H1 (cell line): ENCODE measurements around the gene SPACA7. TPM values are rescaled to one million over a fixed set of nuclear protein-coding genes. Genes with fewer than 3 reads are reported as not detected.
A peak's percentile ranks its signal among the peaks of the same experiment; 100 is the strongest.

Source experiments
- CTCF ChIA-PET: fragments of 300-600 bp; sonication (Branson Sonifier 250); formaldehyde crosslinking; loops from one replicate; lab custom pipeline; 2021; ENCODE audit not compliant: partially characterized antibody; lab: Charles Lee
- POLR2A ChIA-PET: fragments of 300-600 bp; sonication (Branson Sonifier 250); formaldehyde crosslinking; loops from one replicate; lab custom pipeline; 2021; ENCODE audit warnings: inconsistent platforms; ENCODE audit not compliant: partially characterized antibody; lab: Charles Lee
- DNase-seq, 2 experiments: peaks; one replicate each; pipeline versions ENCODE4 v3.0.0 to v3.0.0-alpha.2; 2010 to 2022; ENCODE audit warnings: low spot score in 2 of 2, low read depth in 1 of 2, mixed read lengths in 1 of 2
- FAIRE-seq: peaks from 2 replicates; lab custom pipeline; 2011; peaks lifted over from hg19 to GRCh38; lab: Jason Lieb, UNC
- H2AFZ ChIP-seq: 2 replicates; pipeline ENCODE4 v1.8.1; 2012; ENCODE audit warnings: low read length, inconsistent platforms
- H2AK5ac ChIP-seq: 2 replicates; pipeline ENCODE4 v1.6.1; 2013; ENCODE audit warnings: low read depth, low read length
- H2BK120ac ChIP-seq: replicated peaks from 2 replicates; pipeline ENCODE3; 2013; ENCODE audit warnings: low read depth, low read length, inconsistent platforms
- H2BK12ac ChIP-seq: 2 replicates; pipeline ENCODE4 v1.6.1; 2013; ENCODE audit warnings: low read depth, low read length
- H2BK15ac ChIP-seq: 2 replicates; pipeline ENCODE4 v1.6.1; 2013; ENCODE audit warnings: low read length
- H2BK20ac ChIP-seq: 2 replicates; pipeline ENCODE4 v1.6.1; 2013; ENCODE audit warnings: low read length
- H2BK5ac ChIP-seq: 2 replicates; pipeline ENCODE4 v1.6.1; 2013; ENCODE audit warnings: low read depth, low read length
- H3K14ac ChIP-seq: 2 replicates; pipeline ENCODE4 v1.6.1; 2013; ENCODE audit warnings: inconsistent platforms; ENCODE audit not compliant: insufficient read length
- H3K18ac ChIP-seq: 2 replicates; pipeline ENCODE4 v1.6.1; 2013; ENCODE audit warnings: low read length; ENCODE audit errors: extremely low read depth
- H3K23ac ChIP-seq: 2 replicates; pipeline ENCODE4 v1.6.1; 2013; ENCODE audit warnings: inconsistent platforms; ENCODE audit not compliant: insufficient read length
- H3K23me2 ChIP-seq: 2 replicates; pipeline ENCODE4 v1.6.1; 2013; ENCODE audit warnings: low read depth, low read length
- H3K27ac ChIP-seq: 2 replicates; pipeline ENCODE4 v1.6.1; 2011; ENCODE audit warnings: low read depth, low read length, inconsistent platforms
- H3K27me3 ChIP-seq, 4 experiments: replicated peaks in 1 of 4; 1 replicate in 1 of 4; 2 replicates in 3 of 4; pipeline versions ENCODE4 v1.6.1 to v1.8.1; 2011 to 2013; ENCODE audit warnings: low read length in 3 of 4, mild to moderate bottlenecking in 3 of 4, inconsistent platforms in 2 of 4, mixed read lengths in 2 of 4, moderate library complexity in 1 of 4; ENCODE audit not compliant: control insufficient read depth in 3 of 4, insufficient read depth in 3 of 4; ENCODE audit errors: extremely low read depth in 1 of 4
- H3K36me3 ChIP-seq, 4 experiments: 2 replicates each; pipeline versions ENCODE4 v1.6.1 to v1.8.1; 2011 to 2013; ENCODE audit warnings: mild to moderate bottlenecking in 4 of 4, low read length in 3 of 4, moderate library complexity in 2 of 4, control low read depth in 1 of 4, inconsistent platforms in 1 of 4; ENCODE audit not compliant: insufficient read depth in 4 of 4, control insufficient read depth in 2 of 4
- H3K4ac ChIP-seq: replicated peaks from 2 replicates; pipeline ENCODE3; 2013; ENCODE audit warnings: low read length, low read depth, mixed read lengths, inconsistent platforms; ENCODE audit not compliant: insufficient read length
- H3K4me1 ChIP-seq, 4 experiments: replicated peaks in 1 of 4; 1 replicate in 1 of 4; 2 replicates in 3 of 4; pipeline versions ENCODE4 v1.6.1 to v1.8.1; 2011 to 2013; ENCODE audit warnings: low read length in 3 of 4, inconsistent platforms in 2 of 4, mixed read lengths in 1 of 4; ENCODE audit not compliant: insufficient read depth in 4 of 4, control insufficient read depth in 3 of 4
- H3K4me2 ChIP-seq, 2 experiments: 2 replicates each; pipeline versions ENCODE4 v1.6.1 to v1.8.1; 2011 to 2013; ENCODE audit warnings: low read depth in 2 of 2, low read length in 2 of 2, control low read depth in 1 of 2, inconsistent platforms in 1 of 2, mild to moderate bottlenecking in 1 of 2; ENCODE audit not compliant: insufficient read depth in 1 of 2
- H3K4me3 ChIP-seq, 4 experiments: fragments of 200-600, 300-600 bp in 1 of 4; sonication (generic), shearing (Covaris generic), sonication (Bioruptor Twin) in 1 of 4; 2 replicates each; pipeline versions ENCODE4 v1.5.1 to v1.8.1; 2011 to 2016; ENCODE audit warnings: low read length in 4 of 4, low read depth in 3 of 4, control low read depth in 2 of 4, inconsistent platforms in 2 of 4, mild to moderate bottlenecking in 2 of 4, mixed read lengths in 1 of 4, moderate library complexity in 1 of 4; ENCODE audit not compliant: insufficient read depth in 2 of 4; ENCODE audit errors: extremely low read depth in 1 of 4
- H3K56ac ChIP-seq: replicated peaks from 2 replicates; pipeline ENCODE3; 2013; ENCODE audit warnings: low read depth, mild to moderate bottlenecking, mixed read lengths, low read length, inconsistent platforms; ENCODE audit not compliant: insufficient read length
- H3K79me1 ChIP-seq: 2 replicates; pipeline ENCODE4 v1.6.1; 2013; ENCODE audit warnings: low read depth, low read length, control low read depth
- H3K79me2 ChIP-seq, 2 experiments: 2 replicates each; pipeline versions ENCODE4 v1.6.1 to v1.8.1; 2012 to 2013; ENCODE audit warnings: low read length in 2 of 2, mild to moderate bottlenecking in 2 of 2, inconsistent platforms in 1 of 2; ENCODE audit not compliant: insufficient read depth in 2 of 2, control insufficient read depth in 1 of 2
- H3K9ac ChIP-seq, 4 experiments: replicated peaks in 1 of 4; 1 replicate in 1 of 4; 2 replicates in 3 of 4; pipeline versions ENCODE4 v1.6.1 to v1.8.1; 2011 to 2013; ENCODE audit warnings: low read depth in 3 of 4, low read length in 3 of 4, control low read depth in 2 of 4, mild to moderate bottlenecking in 2 of 4, moderate library complexity in 2 of 4, inconsistent platforms in 1 of 4; ENCODE audit errors: extremely low read depth in 1 of 4
- H3K9me3 ChIP-seq, 2 experiments: 2 replicates each; pipeline versions ENCODE4 v1.6.1 to v1.8.1; 2012 to 2013; ENCODE audit warnings: mild to moderate bottlenecking in 2 of 2, moderate library complexity in 2 of 2, control low read depth in 1 of 2, inconsistent platforms in 1 of 2, low read depth in 1 of 2, low read length in 1 of 2, mixed read lengths in 1 of 2; ENCODE audit not compliant: insufficient read depth in 2 of 2
- H4K20me1 ChIP-seq, 2 experiments: replicated peaks in 1 of 2; 2 replicates each; pipeline versions ENCODE3 to v1.8.1; 2011 to 2013; ENCODE audit warnings: inconsistent platforms in 2 of 2, low read length in 2 of 2, mild to moderate bottlenecking in 1 of 2; ENCODE audit not compliant: insufficient read depth in 2 of 2, control insufficient read depth in 1 of 2
- H4K5ac ChIP-seq: 2 replicates; pipeline ENCODE4 v1.6.1; 2013; ENCODE audit warnings: low read length, low read depth, mixed read lengths, inconsistent platforms; ENCODE audit not compliant: insufficient read length
- H4K8ac ChIP-seq: 2 replicates; pipeline ENCODE4 v1.8.0; 2013; ENCODE audit warnings: mild to moderate bottlenecking, moderate library complexity, low read length, inconsistent platforms; ENCODE audit not compliant: insufficient read depth; ENCODE audit errors: extremely low read depth
- H4K91ac ChIP-seq: replicated peaks from 2 replicates; pipeline ENCODE3; 2013; ENCODE audit warnings: low read length, mixed read lengths, inconsistent platforms; ENCODE audit not compliant: insufficient read length
- BACH1 ChIP-seq: IDR thresholded peaks from 2 replicates; pipeline ENCODE4 v1.6.1; 2012; ENCODE audit warnings: low read length, improper control_type of control experiment
- GABPA ChIP-seq: IDR thresholded peaks from 2 replicates; pipeline ENCODE4 v1.6.1; 2011; ENCODE audit warnings: mild to moderate bottlenecking, low read length, moderate library complexity, borderline replicate concordance; ENCODE audit not compliant: insufficient read depth
- JUN ChIP-seq: IDR thresholded peaks from 2 replicates; pipeline ENCODE4 v1.6.1; 2011; ENCODE audit warnings: low read depth, mild to moderate bottlenecking, improper control_type of control experiment, low read length
- MAFK ChIP-seq: IDR thresholded peaks from 2 replicates; pipeline ENCODE4 v1.6.1; 2012; ENCODE audit warnings: low read depth, mild to moderate bottlenecking, improper control_type of control experiment, low read length
- RFX5 ChIP-seq: IDR thresholded peaks from 2 replicates; pipeline ENCODE4 v1.6.1; 2011; ENCODE audit warnings: low read depth, low read length, improper control_type of control experiment, borderline replicate concordance
- SAP30 ChIP-seq: fragments of 300-600 bp; sonication (generic); IDR thresholded peaks from 2 replicates; pipeline ENCODE4 v1.7.1; 2012; ENCODE audit warnings: low read length, moderate library complexity, mild to moderate bottlenecking, inconsistent platforms; ENCODE audit not compliant: insufficient read depth, insufficient replicate concordance
- SIN3A ChIP-seq, 2 experiments: IDR thresholded peaks in 1 of 2; conservative IDR thresholded peaks in 1 of 2; 2 replicates each; pipeline ENCODE4 v1.6.1; 2011 to 2012; ENCODE audit warnings: low read length in 2 of 2, improper control_type of control experiment in 1 of 2, low read depth in 1 of 2, mild to moderate bottlenecking in 1 of 2
- SIX5 ChIP-seq: IDR thresholded peaks from 2 replicates; pipeline ENCODE4 v1.6.1; 2011; ENCODE audit warnings: mild to moderate bottlenecking, low read depth, low read length
- TAF1 ChIP-seq: IDR thresholded peaks from 2 replicates; pipeline ENCODE4 v1.6.1; 2011; ENCODE audit warnings: mild to moderate bottlenecking, low read depth, low read length
- TCF12 ChIP-seq: IDR thresholded peaks from 2 replicates; pipeline ENCODE4 v1.6.1; 2011; ENCODE audit warnings: low read depth, mild to moderate bottlenecking, low read length
- USF2 ChIP-seq: IDR thresholded peaks from 2 replicates; pipeline ENCODE4 v1.6.1; 2011; ENCODE audit warnings: low read length, improper control_type of control experiment
- WGBS, 2 experiments: shearing (Covaris generic) in 1 of 2; methylation state at CpG; one replicate each; pipeline versions ENCODE4 v1.1.6 to v1.1.7; 2013 to 2015; ENCODE audit warnings: low lambda C conversion rate in 2 of 2, mixed read lengths in 2 of 2, inconsistent platforms in 1 of 2, low coverage in 1 of 2, missing lambda C conversion rate in 1 of 2; ENCODE audit not compliant: insufficient replicate concordance in 2 of 2, insufficient coverage in 1 of 2, insufficient read length in 1 of 2; ENCODE audit errors: extremely low coverage in 1 of 2, missing lambda C conversion rate in 1 of 2; 5-methylcytosine and 5-hydroxymethylcytosine counted together
- polyA plus RNA-seq, 7 experiments: library from polyadenylated mRNA; depleted of rRNA in 3 of 7; stranded (reverse) in 5 of 7; unstranded in 2 of 7; fragments of >200 nt in 5 of 7; fragments of 200-250 nt in 2 of 7; gene quantifications; 1 replicate in 5 of 7; 2 replicates in 1 of 7; 4 replicates in 1 of 7; pipeline versions ENCODE4 v1.2.1 to v1.2.3, GENCODE V29; 2011 to 2013; ENCODE audit warnings: missing spikeins in 2 of 7, mixed read lengths in 2 of 7
- total RNA-seq: library from RNA; stranded (reverse); fragmentation: NEBNext Ultra II Directional; extraction: Animal tissue kit (Norgen Biotek cat#: 25700); gene quantifications from 2 replicates; pipeline ENCODE4 v1.2.1, GENCODE V29; 2021
- TF ChIP-seq, protein P1 (sequence below): IDR thresholded peaks from 2 replicates; pipeline ENCODE4 v1.6.1; 2012; ENCODE audit warnings: inconsistent platforms

SPACA7 gene
- total and polyA plus RNA-seq, 2 of the 8 experiments (the other 6 are each of a cell fraction or from before 2014, with no cell fraction given) = not detected

GRCh38 chr13:112443995-112444311 is 67.8 kb downstream of the SPACA7 start:
- H2BK12ac ChIP-seq = no peak overlapping the region
- peaks cover 0 to 3% (median under 1%) of the 10 kb centered on the region in 4 experiments; a peak in 3 of 7 replicates for H3K27me3 ChIP-seq
- H4K5ac ChIP-seq = no peak overlapping the region
- DNase-seq (peak; percentile 64 to 98), FAIRE-seq (peak; percentile 55)
- H3K27ac ChIP-seq = no peak overlapping the region
- no peaks in the 10 kb centered on the region for H3K79me2 ChIP-seq
- no peak overlapping the region for H3K14ac ChIP-seq
- H3K9ac ChIP-seq = no peak overlapping the region
- H3K9me3 ChIP-seq = 0 out of 4 replicates have a peak, but pooled peaks cover 0 to 2% of the 10 kb centered on the region in 2 experiments
- H2BK5ac ChIP-seq = no peak overlapping the region
- no peak overlapping the region for H4K8ac ChIP-seq
- no peak overlapping the region for H4K91ac ChIP-seq
- H2BK20ac ChIP-seq = no peak overlapping the region
- no peaks in the 10 kb centered on the region for H3K36me3 ChIP-seq
- H3K4ac ChIP-seq = no peak overlapping the region
- no peak overlapping the region for H2BK15ac ChIP-seq
- CTCF ChIA-PET = interaction anchor here (0.6 to 5.2 kb wide), 76 partner anchors 9 to 970 kb away, joined by 3 to 51 read pairs (median 4); partner anchors contain the start of genes SOX1 and SPACA7
- H3K56ac ChIP-seq = no peak overlapping the region
- 24% methylated on average over 10 of the region's 10 CpGs; no CpG with 5 or more reads in 1 of the 2 experiments for WGBS, 2 experiments
- no peak overlapping the region for H2BK120ac ChIP-seq
- H3K23ac ChIP-seq = no peak overlapping the region
- no peak overlapping the region for H2AK5ac ChIP-seq
- H4K20me1 ChIP-seq = no peaks in the 10 kb centered on the region
- H3K4me2 ChIP-seq = no peak overlapping the region
- POLR2A ChIA-PET = interaction anchor here (1.0 kb wide), 1 partner anchor 217 kb away, joined by 3 read pairs; no protein-coding TSS in a partner anchor
- no peak overlapping the region for H2AFZ ChIP-seq
- no peaks in the 10 kb centered on the region for H3K23me2 ChIP-seq
- H3K4me3 ChIP-seq = no peak overlapping the region
- H3K79me1 ChIP-seq = no peaks in the 10 kb centered on the region
- H3K4me1 ChIP-seq = peaks cover 0 to 4% (median 1%) of the 10 kb centered on the region in 4 experiments; a peak in 2 of 7 replicates
- H3K18ac ChIP-seq = no peak overlapping the region
- TF ChIP-seq TAF1 (no peak), SAP30 (no peak), BACH1 (no peak), MAFK (no peak), TCF12 (no peak), SIX5 (no peak), GABPA (peak; percentile 65; the same call in 1 of the 2 replicates), USF2 (no peak), JUN (no peak), SIN3A (conservative IDR thresholded peaks at IDR 0.05 in 1 of 2, IDR thresholded peaks at IDR 0.05 in 1 of 2; ENCODE audit: low read depth in 1 of 2, low read length in 2 of 2) (peak in 1 of 2 experiments; percentile 88; a peak in 2 of 4 replicates), RFX5 (no peak)
- TF ChIP-seq, protein P1, sequence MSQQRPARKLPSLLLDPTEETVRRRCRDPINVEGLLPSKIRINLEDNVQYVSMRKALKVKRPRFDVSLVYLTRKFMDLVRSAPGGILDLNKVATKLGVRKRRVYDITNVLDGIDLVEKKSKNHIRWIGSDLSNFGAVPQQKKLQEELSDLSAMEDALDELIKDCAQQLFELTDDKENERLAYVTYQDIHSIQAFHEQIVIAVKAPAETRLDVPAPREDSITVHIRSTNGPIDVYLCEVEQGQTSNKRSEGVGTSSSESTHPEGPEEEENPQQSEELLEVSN = no peak
